OCI-M2 (cell line): ENCODE measurements around the gene LIMK2.
"Not testable (repeated sequence)": the region's sequence is repeated elsewhere in the genome, so short reads cannot be mapped to it uniquely, and the experiment has no call there.

ENCODE experiments used
- DNase-seq: peaks from one replicate; lab custom pipeline; 2025; ENCODE audit not compliant: unreplicated experiment; lab: John Stamatoyannopoulos, UW

Gene LIMK2

DNA sequence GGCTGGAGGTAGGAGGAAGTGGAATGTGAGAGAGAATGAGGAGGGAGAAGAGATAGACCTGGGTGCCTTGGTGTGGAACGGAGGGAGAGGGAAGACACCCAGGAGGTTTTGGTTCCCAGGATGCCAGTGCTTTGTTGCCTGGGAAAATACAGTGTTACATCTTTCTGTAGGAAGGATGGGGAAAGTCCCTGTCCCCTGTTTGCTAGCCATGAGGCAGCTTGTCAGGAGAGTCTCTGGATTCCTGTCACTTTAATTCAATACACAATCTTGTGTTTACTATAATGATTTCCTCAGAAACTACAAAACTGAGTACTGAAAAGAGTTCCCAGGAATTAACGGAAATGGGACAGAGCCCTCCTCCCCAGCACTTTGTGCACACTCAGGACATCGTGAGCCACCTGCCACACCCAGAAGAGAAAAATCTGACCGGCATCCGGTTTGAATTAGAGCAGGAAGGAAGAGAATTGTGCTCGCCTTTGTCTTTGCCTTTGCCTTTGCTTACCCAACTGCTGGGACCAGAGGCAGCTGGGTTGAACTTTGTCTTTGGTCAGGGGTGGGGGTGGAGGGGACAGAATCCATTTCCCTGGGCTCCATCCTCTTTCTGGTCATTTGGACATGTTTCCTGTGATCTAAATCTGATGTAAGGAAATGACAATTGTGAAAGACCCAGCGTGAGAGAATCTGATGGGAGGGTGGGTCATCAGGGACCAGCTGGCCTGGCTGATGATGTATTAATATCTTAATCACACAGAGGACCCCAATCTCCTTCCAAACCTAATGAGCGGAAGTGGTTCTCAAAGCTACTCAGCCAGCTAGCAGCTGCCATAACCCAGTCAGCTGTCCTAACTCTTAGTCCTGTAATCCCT, 1.3 kb upstream of the LIMK2 start:
- DNase-seq: no peak

DNA sequence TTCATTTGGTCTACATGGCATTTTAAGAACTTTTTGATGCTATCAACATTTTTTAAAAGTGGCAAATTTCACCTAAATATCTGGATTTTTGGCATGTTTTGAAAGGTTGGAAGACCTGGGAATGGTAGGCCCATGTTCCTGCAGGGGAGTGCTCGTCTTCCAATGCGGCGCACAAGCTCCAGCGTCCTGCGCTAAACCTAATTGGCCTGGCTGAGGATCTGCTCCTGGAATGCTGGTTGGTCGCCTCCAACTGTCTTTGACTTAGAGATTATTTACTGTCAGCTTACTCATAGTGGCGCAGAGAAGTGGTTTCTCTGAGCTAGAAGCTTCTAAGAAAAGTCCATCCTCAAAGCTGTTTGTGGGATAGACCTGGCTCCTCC, 626 bp upstream of the LIMK2 start:
- no peak for DNase-seq

DNA sequence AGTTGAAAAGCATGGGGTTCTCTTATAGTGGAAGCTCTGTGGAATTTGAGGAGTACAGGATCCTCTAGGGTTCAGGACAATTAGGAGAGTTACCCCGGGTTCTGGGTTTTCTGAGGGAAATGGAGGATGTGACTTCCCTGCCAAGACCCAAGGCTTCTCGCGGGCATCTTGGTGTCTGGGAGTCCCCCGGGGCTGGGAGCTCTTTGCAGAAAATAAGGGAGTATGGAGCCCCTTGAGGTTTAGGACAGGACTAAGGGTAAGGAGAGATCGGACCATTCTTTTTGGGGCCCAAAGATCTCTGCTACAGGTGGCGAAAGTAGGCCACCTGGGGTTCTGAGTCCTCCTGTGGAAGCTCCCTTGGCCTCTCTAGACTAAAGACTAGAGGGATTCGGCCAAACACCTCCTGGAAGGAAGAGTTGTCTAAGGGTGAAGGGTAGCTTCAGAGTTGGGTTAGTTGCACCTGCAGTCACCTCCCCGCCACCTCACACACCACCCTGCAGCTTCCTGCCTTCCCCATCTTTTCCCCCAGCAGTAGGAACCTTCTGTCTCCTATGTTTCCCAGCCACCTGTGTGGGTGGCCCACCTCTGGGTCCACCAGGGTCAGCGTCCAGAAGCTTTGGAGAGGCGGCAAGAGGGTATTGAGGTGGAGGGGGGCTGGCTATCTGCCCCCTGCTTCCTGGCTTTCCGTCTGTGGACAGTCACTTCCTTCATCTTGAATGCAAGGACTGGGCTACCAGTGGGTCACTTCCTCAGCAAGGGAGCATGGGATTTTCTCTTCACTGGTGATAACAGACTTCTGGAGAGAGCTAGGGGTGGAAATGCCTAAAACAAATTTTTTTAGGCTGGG, 908 bp downstream of the LIMK2 start:
- no peak for DNase-seq

DNA sequence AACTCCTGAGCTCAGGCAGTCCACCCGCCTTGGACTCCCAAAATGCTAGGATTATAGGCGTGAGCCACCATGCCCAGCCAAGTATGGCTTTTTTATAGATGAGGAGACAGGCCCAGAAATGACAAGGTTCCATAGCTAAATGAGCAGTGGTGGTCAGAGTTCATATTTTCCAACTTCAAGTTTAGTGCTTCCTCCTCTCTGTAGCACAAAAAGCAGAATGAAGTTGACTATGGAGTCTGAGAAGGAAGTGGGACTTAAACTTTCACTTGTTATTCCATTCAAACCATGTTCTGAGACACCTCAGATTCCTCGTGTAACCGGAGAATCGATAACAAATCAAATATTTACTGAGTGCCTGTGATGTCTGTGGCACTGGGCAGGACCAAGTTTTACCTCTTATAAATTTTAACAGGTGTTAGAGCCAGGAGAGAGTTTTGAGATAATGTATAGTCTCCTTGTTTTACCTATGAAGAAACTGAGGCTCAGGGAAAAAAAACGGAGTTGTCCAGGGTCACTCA, 3.0 kb downstream of the LIMK2 start:
- no peak for DNase-seq

DNA sequence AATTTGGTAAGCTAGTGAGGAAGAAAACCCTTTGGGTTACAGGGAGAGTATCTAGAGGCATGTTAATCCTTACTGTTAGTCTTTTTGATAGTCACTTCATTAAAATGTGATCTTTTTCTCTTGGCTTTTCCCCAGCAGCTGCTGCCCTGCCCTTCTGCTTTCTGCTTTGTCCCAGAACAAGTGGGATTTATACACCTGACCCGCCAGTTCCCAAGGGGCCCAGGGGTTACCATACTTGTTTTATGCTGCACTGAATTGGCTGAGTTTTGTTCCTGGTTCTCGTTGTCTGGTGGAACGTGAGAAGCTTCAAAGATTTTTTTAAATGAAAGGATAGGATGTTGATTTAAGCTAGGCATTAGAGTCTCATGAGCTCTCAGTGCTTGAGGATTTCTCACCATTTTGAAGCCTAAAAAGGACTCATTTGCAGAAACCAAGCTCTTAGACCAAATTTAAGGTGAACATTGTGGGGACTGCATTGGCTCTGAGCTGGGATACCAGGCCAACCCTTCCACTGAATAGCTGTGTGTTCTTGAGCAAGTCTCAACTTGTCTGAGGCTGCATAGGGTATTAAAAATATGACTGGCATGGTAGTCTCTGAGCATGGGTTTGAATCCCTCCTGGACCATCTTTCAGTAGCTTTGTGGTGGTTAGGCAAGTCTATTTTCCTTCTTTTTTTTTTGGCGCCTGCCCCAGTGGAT, 6.6 kb downstream of the LIMK2 start:
- DNase-seq: no peak

DNA sequence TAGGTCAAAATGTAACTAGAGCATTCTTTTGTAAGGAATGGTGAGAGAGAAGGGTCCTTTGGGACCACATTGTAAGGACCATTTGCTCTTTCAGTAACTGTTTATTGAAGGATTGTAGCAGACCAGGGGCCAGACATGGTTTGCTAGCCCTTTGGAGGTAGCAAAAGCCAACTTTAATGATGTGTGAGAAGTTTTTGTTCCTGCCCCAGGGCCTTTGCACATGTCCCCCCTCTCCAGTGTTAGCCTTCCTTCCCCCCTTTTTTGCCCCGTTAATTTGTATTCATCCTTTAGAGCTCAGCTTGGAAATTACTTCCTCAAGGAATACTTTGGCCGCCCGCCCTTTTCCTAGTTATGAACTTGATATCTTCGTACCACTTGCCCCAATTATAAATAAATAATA, 9.0 kb downstream of the LIMK2 start:
- no peak for DNase-seq

DNA sequence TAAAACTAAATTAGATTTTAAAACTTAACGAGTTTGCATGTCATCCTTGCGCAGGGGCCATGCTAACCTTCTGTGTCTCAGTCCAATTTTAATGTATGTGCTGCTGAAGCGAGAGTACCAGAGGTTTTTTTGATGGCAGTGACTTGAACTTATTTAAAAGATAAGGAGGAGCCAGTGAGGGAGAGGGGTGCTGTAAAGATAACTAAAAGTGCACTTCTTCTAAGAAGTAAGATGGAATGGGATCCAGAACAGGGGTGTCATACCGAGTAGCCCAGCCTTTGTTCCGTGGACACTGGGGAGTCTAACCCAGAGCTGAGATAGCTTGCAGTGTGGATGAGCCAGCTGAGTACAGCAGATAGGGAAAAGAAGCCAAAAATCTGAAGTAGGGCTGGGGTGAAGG, 10.6 kb downstream of the LIMK2 start:
- no peak for DNase-seq

DNA sequence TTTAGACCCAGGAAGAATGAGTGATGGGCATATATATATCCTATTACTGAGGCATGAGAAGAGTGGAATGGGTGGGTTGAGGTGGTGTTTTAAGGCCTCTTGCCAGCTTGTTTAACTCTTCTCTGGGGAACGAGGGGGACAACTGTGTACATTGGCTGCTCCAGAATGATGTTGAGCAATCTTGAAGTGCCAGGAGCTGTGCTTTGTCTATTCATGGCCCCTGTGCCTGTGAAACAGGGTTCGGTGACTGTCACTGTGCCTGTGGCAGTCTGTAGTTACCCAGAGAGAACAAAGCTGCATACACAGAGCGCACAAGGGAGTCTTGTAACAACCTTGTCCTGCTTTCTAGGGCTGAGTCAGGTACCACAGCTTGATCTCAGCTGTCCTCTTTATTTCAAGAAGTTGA, 11.7 kb downstream of the LIMK2 start:
- no peak for DNase-seq

DNA sequence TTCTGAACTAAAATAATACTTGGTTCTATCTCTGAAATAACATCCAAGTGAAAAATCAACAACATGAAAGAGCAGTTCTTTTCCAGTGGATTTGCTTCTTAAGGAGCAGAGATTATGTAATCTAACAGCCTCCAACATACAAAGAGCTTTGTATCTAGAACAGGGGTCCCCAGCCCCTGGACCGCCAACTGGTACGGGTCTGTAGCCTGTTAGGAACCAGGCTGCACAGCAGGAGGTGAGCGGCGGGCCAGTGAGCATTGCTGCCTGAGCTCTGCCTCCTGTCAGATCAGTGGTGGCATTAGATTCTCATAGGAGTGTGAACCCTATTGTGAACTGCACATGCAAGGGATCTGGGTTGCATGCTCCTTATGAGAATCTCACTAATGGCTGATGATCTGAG, 12.6 kb downstream of the LIMK2 start:
- DNase-seq: not testable (repeated sequence)

DNA sequence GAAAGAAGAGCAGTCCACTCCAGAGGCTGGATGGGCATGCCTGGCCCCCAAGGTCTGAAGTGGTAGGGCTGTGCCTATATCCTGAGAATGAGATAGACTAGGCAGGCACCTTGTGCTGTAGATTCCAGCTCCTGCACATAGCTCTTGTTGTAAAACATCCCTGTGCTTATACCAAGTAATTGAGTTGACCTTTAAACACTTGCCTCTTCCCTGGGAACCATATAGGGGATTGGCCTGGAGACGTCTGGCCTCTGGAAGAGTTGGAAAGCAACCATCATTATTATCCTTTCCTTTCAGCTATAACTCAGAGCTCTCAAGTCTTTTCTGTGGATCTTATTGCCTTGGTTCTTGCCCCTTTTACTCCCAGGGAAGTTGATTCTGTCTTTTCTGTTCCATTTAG, 15.1 kb downstream of the LIMK2 start:
- no peak for DNase-seq

DNA sequence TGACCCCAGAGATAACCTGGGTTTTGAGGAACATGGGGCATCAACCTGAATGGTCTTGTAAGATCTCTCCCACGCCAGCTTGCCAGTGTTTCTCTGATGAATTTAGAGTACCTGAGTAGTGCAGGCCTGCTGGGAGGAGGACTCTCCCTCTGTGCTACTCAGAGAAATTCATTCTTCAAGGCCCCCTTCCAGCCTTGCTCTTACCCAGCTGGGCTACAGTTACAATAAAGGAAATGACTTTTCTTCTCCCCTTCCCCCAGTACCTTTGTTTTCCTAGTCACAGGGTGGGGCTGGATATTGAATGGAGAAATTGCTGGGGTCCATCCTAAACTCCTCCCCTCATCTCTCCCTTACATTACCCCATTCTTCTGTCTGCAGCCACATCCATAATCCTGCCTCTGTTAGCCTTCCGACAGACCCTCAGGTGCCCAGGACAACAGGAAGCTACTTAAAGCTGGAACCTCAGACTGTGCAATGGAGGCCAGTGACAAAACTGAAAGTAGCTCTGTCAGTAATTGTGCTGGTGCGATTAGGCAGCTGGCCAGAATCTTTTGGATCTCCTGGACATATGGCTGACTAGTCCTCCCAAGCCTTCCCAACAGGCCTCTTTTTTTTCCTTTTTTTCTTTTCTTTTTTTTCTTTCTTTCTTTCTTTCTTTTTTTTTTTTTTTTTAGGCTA, 17.4 kb downstream of the LIMK2 start:
- no peak for DNase-seq

DNA sequence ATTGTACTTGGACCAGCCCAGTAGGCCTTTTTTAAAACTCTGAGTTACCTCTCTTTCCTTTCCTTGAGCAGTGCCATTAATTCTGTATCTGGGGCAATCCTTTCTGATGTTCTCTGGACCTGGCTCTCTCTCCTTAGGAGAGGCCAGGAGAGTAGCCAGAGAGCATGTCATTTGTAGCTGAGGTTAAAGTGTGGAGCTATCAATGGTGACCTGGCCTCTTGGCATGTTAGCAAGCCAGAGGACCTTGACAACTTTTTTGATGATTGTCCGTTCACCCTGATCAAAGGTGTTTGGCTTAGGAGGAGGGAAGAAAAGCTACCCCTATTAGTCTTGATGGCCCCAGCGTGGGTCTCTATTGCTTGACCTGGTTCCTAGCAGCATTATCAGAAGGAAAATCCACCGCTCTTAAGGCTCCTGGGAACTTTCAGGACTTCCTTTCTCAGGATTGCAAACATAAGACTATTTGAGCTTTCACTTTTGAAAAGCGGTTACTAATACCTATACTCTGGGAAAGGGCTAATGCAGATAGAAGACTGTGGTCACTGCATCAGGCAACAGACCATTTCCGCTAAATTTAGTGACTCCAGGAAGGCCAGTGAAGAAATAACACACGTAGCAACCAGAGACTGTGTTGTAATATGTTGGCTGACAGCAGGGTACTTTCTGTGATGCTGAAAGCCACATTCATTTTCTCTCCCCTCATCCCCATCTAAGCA, 18.2 kb downstream of the LIMK2 start:
- DNase-seq: no peak

DNA sequence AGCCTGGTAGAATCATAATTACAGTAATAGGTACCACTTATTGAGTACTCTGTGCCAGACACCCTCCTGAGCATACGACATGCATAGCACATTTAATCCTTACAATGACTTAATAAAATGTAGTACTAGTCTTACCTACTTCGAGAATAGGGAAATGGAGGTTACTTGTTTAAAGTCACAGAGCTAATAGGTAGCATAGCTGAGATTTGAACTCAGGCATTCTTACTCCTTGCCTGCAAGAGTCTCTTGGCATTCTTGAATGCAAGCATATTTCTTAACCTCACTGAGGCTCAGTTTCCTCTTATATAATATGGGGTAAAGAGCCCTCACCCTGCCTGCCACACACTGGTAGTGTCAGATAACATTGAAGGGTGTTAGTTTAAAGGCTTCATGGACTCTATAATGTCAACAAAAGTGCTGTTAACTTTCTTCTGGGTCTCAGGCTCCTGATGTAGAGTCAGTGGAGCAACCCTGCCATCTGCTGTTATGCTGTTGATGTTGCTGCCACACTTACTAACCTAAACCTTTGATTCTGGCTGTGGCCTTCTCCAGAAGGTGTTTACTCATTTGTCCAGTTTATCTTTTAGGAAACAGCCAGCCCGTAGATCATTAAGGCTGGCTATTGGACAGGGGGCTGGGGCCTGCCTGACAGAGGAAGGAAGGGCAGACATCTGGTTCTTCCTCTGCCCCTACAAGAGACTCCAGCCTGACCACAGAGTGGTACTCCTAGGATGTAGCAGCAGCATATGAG, 18.9 kb downstream of the LIMK2 start:
- DNase-seq: peak; percentile 57

DNA sequence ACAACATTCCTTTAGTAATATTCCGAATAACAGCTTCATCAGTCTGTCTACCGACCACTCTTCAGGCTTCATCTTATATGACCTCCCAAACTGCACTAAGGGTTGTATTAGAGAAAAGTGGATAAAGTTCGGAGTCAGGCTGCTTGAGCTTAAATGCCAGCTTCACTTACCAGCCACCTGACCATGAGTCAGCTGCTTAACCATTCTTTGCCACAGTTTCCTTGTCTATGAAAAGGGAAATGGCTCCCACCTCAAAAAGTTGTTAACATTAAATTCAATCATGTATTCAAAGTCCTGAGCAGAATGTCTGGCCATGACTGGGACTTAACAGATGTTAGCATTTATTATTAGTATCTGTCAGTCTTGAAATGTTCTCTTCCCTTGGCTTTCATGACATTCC, 20.9 kb downstream of the LIMK2 start:
- no peak for DNase-seq

DNA sequence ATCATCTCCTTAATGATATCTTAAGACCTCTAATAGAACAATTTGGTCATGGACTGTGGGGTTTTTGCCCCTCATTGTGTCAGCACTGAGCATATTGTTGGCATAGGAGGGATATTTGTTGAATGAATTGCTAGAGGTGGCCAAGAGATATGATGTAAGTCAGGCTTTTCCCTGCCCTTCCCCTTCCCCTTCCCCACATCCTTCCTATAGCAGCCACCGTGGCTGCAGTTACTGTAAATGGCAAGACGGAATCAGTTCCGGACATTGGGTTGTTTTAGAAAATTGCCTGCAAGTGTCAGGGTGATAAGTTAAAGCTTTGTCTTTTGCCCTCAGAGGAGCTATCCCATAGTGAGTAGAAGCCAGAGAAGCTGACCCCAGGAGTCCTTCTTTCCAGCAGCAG, 23.0 kb downstream of the LIMK2 start:
- no peak for DNase-seq

DNA sequence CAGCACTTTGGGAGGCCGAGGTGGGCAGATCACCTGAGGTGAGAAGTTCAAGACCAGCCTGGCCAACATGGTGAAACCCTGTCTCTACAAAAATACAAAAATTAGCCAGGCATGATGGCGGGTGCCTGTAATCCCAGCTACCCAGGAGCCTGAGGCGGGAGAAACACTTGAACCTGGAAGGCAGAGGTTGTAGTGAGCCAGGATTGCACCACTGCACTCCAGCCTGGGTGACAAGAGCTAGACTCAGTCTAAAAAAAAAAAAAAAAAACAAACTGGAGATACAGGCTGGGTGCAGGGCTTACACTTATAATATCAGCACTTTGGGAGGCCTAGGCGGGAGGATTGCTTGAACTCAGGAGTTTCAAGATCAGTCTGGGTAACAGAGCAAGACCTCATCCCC, 23.9 kb downstream of the LIMK2 start:
- not testable (repeated sequence) for DNase-seq

DNA sequence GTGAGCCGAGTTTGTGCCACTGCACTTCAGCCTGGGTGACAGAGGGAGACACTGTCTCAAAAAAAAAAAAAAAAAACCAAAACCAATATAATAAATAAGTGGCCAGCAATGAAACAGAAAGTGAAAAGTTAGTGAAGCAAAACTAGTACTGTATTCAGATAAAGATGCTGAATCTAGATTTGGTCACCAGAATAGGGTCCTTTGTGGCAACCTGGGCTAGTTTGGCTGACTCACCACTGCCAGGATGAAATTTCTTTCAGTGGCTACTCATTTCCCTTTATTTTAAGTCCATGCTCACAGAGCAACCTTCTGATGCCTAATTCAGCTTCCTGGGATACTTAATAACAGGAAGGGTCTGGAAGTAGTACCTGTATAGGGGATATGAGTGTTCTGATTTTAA, 26.0 kb downstream of the LIMK2 start:
- no peak for DNase-seq

DNA sequence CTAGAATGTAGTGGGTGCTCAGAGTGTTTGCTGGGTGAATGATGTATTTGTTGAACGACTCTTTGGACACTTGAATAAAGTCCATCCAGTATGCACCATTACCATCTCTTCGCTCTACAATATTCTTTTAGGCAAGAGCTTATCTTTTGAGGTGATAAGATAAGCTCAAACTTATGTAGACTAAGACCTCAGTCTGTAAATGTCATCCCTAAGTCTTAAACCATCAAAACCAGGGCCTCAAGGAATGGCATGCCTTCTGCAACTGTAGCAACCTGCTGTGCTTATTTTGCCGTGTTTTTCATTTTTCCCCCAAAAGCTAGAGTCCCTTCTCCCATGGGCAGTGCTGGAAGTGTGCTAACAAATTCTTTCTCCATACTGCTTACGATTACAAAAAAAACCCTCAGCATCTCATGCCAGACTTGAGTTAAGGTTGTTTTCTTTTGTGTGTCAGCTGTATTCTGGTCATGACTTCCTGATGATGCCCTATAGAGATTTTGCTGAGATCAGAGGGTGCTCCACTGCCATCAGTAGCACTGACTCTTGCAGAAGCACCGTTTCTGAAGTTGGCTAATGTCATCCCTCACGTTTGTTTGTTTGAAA, 27.8 kb downstream of the LIMK2 start:
- no peak for DNase-seq

DNA sequence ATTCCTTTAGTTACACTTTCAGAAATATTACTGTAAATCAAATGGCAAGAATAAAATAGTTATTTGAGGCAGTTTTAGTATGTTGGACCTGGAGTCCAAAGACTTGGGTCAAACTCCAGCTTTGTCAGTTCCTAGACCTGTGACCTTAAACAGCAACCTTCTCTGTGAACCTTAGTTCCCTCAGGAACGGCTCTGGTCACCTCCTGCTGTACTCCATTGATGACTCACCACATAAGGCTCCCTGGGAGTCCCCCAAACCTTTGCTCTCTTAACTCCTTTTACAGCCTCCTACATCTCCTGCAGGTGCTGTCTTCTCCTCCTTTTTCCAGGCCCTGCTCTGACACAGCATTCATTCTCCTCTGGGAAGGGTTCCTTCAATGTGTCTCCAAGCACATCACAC, 29.1 kb downstream of the LIMK2 start:
- DNase-seq: no peak
